ENCODE results near the gene C20orf204.

- TF ChIP-seq, protein P1, sequence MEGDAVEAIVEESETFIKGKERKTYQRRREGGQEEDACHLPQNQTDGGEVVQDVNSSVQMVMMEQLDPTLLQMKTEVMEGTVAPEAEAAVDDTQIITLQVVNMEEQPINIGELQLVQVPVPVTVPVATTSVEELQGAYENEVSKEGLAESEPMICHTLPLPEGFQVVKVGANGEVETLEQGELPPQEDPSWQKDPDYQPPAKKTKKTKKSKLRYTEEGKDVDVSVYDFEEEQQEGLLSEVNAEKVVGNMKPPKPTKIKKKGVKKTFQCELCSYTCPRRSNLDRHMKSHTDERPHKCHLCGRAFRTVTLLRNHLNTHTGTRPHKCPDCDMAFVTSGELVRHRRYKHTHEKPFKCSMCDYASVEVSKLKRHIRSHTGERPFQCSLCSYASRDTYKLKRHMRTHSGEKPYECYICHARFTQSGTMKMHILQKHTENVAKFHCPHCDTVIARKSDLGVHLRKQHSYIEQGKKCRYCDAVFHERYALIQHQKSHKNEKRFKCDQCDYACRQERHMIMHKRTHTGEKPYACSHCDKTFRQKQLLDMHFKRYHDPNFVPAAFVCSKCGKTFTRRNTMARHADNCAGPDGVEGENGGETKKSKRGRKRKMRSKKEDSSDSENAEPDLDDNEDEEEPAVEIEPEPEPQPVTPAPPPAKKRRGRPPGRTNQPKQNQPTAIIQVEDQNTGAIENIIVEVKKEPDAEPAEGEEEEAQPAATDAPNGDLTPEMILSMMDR (IDR thresholded peaks at IDR 0.05), result no peak
- TF ChIP-seq POLR2AphosphoS5 (IDR thresholded peaks at IDR 0.05) (no peak), POLR2A (IDR thresholded peaks at IDR 0.05) (no peak)
Measured at GRCh38 chr20:64065974-64066343, 30.0 kb downstream of the C20orf204 start.

Data from sigmoid colon (tissue), 4 donors.